DND-41 (cell line): Measurements from ENCODE around the gene APMAP.

Experiments used
- EZH2 ChIP-seq: IDR thresholded peaks from 3 replicates; pipeline ENCODE4 v1.6.1; 2012; ENCODE audit warnings: borderline replicate concordance, low read depth, mild to moderate bottlenecking, moderate library complexity, low read length, inconsistent platforms; ENCODE audit not compliant: severe bottlenecking
- TF ChIP-seq, protein P1 (sequence below): IDR thresholded peaks from 2 replicates; pipeline ENCODE4 v1.5.1; 2012; ENCODE audit warnings: borderline replicate concordance, low read length, moderate library complexity, mild to moderate bottlenecking; ENCODE audit not compliant: poor library complexity, severe bottlenecking; ENCODE audit errors: extremely low read depth

DNA sequence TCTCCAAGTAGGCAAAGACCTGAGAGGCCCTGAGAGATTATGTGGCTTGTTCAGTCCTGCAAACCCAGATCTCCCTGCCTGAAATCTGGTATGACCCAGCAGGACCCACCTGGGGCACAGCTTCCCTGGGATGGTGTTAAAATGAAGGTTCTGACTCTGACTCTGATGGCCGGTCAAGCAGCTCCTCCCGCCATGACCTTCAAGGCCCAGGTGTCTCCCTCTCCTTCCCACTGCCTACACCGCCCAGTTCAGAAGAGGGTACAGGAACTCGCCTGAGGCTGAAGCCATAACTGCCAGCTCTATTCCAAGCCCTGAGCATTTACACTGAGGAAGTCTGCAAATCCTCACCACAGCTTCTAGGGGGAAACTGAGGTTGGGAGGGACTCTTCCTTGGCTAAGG, 49.4 kb downstream of the APMAP start:
- TF ChIP-seq, protein P1, sequence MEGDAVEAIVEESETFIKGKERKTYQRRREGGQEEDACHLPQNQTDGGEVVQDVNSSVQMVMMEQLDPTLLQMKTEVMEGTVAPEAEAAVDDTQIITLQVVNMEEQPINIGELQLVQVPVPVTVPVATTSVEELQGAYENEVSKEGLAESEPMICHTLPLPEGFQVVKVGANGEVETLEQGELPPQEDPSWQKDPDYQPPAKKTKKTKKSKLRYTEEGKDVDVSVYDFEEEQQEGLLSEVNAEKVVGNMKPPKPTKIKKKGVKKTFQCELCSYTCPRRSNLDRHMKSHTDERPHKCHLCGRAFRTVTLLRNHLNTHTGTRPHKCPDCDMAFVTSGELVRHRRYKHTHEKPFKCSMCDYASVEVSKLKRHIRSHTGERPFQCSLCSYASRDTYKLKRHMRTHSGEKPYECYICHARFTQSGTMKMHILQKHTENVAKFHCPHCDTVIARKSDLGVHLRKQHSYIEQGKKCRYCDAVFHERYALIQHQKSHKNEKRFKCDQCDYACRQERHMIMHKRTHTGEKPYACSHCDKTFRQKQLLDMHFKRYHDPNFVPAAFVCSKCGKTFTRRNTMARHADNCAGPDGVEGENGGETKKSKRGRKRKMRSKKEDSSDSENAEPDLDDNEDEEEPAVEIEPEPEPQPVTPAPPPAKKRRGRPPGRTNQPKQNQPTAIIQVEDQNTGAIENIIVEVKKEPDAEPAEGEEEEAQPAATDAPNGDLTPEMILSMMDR, result no peak
- no peak for TF ChIP-seq EZH2
